A549 treated with Mapracorat at 1 μM for 4 hours (cell line): ENCODE results near the gene DVL3. TPM values are rescaled to one million over a fixed set of nuclear protein-coding genes. Genes with fewer than 3 reads are reported as not detected.

Experiments
- total RNA-seq: library from RNA; stranded (reverse); fragments of 200-300 nt; extraction: Qiagen RNA extraction; gene quantifications from 5 replicates; pipeline ENCODE4 v1.2.3, GENCODE V29; 2022

DVL3 gene
- total RNA-seq = 17.9 to 27.2 TPM (median 23.7 TPM) in 5 replicates

GRCh38 chr3:184154885-184155643, at the start of gene DVL3:
Gene DVL3, plus strand, starts transcription at chr3:184155377. Its CDS starts 259 bp downstream, at chr3:184155636.

GRCh38 chr3:184135149-184135910, 19.8 kb upstream of the DVL3 start, which contains the start of gene EIF2B5:
Gene EIF2B5, plus strand, starts transcription at chr3:184135358. Its CDS starts 28 bp downstream, at chr3:184135386.

DNA sequence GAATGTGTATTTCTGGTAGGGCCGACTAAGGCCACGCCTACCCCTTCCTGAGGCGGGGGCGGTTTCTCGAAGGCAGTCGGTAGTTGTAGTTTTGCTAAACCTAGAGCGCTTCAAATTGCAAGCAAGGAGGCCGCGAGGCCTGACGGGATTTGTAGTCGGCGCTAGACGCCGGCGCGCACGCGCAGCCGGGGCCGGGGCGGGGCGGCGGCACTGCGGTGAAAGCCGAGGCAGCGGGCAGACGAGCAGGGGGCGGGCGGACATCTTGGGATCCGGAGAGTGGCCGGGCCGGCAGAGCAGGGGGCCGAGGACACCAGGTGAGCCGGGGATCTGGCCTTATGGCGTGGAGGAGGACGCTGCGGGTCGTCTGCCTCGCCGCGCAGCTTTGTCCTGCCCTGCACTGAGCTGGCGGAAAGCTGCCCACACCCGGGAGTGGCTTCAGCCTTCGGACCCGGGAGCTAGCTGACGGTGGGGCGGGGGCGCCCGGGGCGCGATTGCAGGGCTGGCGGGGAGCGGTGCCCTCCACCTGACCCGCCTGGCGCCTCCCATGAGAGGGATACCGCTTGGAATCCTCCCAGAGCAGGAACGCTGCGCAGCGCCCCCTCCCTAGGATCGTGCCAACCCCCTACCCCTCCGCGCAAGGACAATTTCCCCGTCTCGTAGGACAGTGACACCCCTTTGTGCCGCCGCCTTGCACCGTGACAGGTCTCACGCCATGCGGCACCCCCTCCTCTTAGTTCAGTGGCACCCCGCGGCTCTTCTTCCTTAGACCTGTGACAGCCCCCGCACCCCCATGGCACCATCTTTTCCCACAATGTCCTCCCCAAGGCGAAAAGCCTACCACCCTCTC, 19.7 kb downstream of the DVL3 start, which contains the start of gene AP2M1:
Gene AP2M1, plus strand, starts transcription at position 210 of the 847 bp plus-strand sequence. CDS start 2,139 bp downstream, outside the sequence.

GRCh38 chr3:184186184-184186901, 31.2 kb downstream of the DVL3 start, which contains the start of gene ABCF3:
Gene ABCF3, plus strand, starts transcription at chr3:184186199. Its CDS starts 9 bp downstream, at chr3:184186208.

Other genes with a start within 250 kb of the DVL3 start
- 12.4 to 17.3 TPM (median 15.4 TPM) in 5 replicates for gene ABCC5, start 137.5 kb upstream of the DVL3 start, total RNA-seq
- not detected in 5 replicates for gene HTR3D, start 123.6 kb upstream of the DVL3 start, total RNA-seq
- not detected in 5 replicates for gene HTR3C, start 102.3 kb upstream of the DVL3 start, total RNA-seq
- not detected in 5 replicates for gene HTR3E, start 58.3 kb upstream of the DVL3 start, total RNA-seq
- 25.3 to 30.3 TPM (median 28.3 TPM) in 5 replicates for gene EIF2B5, start 20.0 kb upstream of the DVL3 start, total RNA-seq
- gene AP2M1, start 19.5 kb downstream of the DVL3 start, total RNA-seq = 296 to 311 TPM (median 303 TPM) in 5 replicates
- 28.9 to 38.9 TPM (median 34.0 TPM) in 5 replicates for gene ABCF3, start 30.8 kb downstream of the DVL3 start, total RNA-seq
- 0.21 to 0.60 TPM (median 0.34 TPM) in 5 replicates for gene VWA5B2, start 74.2 kb downstream of the DVL3 start, total RNA-seq
- gene ALG3, start 93.6 kb downstream of the DVL3 start, total RNA-seq = 62.0 to 84.4 TPM (median 69.1 TPM) in 5 replicates
- gene EEF1AKMT4, start 94.3 kb downstream of the DVL3 start, total RNA-seq = 9.6 to 13.2 TPM (median 11.4 TPM) in 5 replicates
- 0.86 to 1.9 TPM (median 1.6 TPM) in 5 replicates for gene CAMK2N2, start 106.2 kb downstream of the DVL3 start, total RNA-seq
- gene ECE2, start 120.6 kb downstream of the DVL3 start, total RNA-seq = not detected in 5 replicates
- gene PSMD2, start 143.9 kb downstream of the DVL3 start, total RNA-seq = 298 to 372 TPM (median 303 TPM) in 5 replicates
- 249 to 270 TPM (median 261 TPM) in 5 replicates for gene EIF4G1, start 159.2 kb downstream of the DVL3 start, total RNA-seq
- 8.8 to 13.9 TPM (median 12.4 TPM) in 5 replicates for gene FAM131A, start 182.2 kb downstream of the DVL3 start, total RNA-seq
- gene CLCN2, start 206.2 kb downstream of the DVL3 start, total RNA-seq = 4.9 to 6.9 TPM (median 6.5 TPM) in 5 replicates
- 69.4 to 81.7 TPM (median 74.8 TPM) in 5 replicates for gene POLR2H, start 206.3 kb downstream of the DVL3 start, total RNA-seq
- gene THPO, start 222.8 kb downstream of the DVL3 start, total RNA-seq = 0.08 to 0.16 TPM (median 0.15 TPM) in 3 of 5 replicates, not detected in the others
- 0.13 to 0.46 TPM (median 0.15 TPM) in 4 of 5 replicates, not detected in the other for gene CHRD, start 224.7 kb downstream of the DVL3 start, total RNA-seq